ENCODE data around the gene PKP3.
"Not testable (repeated sequence)": the region's sequence is repeated elsewhere in the genome, so short reads cannot be mapped to it uniquely, and the experiment has no call there.

PKP3 gene

GRCh38 chr11:424232-424631, 30.2 kb downstream of the PKP3 start:
- Mint-ChIP-seq H3K4me1 (no peaks in the 10 kb centered on the region), H3K9me3 (peaks cover 6 to 7% of the 10 kb centered on the region in 2 donors), H3K27me3 (peaks cover 5 to 12% of the 10 kb centered on the region in 2 donors), H3K4me3 (no peak overlapping the region), H3K27ac (no peak overlapping the region), H3K36me3 (peaks cover 14 to 26% of the 10 kb centered on the region in 2 donors)
- ATAC-seq (replicated peaks): no peak
- DNase-seq: no peak

- H3K9me3 Mint-ChIP-seq; H3K4me3 Mint-ChIP-seq; DNase-seq; H3K27ac Mint-ChIP-seq; H3K4me1 Mint-ChIP-seq; ATAC-seq (replicated peaks): not testable (repeated sequence)
- peaks cover 5 to 12% of the 10 kb centered on the region in 2 donors for H3K27me3 Mint-ChIP-seq
- H3K36me3 Mint-ChIP-seq: peaks cover 18 to 29% of the 10 kb centered on the region in 2 donors
Observed at GRCh38 chr11:424766-425165, 30.8 kb downstream of the PKP3 start.

- H3K4me1 Mint-ChIP-seq: no peaks in the 10 kb centered on the region
- H3K27me3 Mint-ChIP-seq: peaks cover 5 to 12% of the 10 kb centered on the region in 2 donors
- DNase-seq (no peak), ATAC-seq (replicated peaks) (no peak)
- peaks cover 6 to 7% of the 10 kb centered on the region in 2 donors for H3K9me3 Mint-ChIP-seq
- no peak overlapping the region for H3K27ac Mint-ChIP-seq
- H3K4me3 Mint-ChIP-seq: no peak overlapping the region
- peaks cover 18 to 29% of the 10 kb centered on the region in 2 donors for H3K36me3 Mint-ChIP-seq
Observed at GRCh38 chr11:425301-425700, 31.3 kb downstream of the PKP3 start.

GRCh38 chr11:426851-427250, 32.8 kb downstream of the PKP3 start:
- DNase-seq: no peak
- ATAC-seq (replicated peaks): no peak
- H3K27ac Mint-ChIP-seq: no peak overlapping the region
- H3K36me3 Mint-ChIP-seq: peaks cover 18 to 29% of the 10 kb centered on the region in 2 donors
- peaks cover 5 to 12% of the 10 kb centered on the region in 2 donors for H3K27me3 Mint-ChIP-seq
- H3K9me3 Mint-ChIP-seq: peaks cover 6 to 7% of the 10 kb centered on the region in 2 donors
- no peak overlapping the region for H3K4me3 Mint-ChIP-seq
- H3K4me1 Mint-ChIP-seq: no peaks in the 10 kb centered on the region

GRCh38 chr11:428295-428694, 34.3 kb downstream of the PKP3 start:
- Mint-ChIP-seq H3K4me1 (no peaks in the 10 kb centered on the region), H3K36me3 (peaks cover 21 to 29% of the 10 kb centered on the region in 2 donors), H3K4me3 (no peak overlapping the region), H3K27ac (no peak overlapping the region), H3K27me3 (peaks cover 5 to 12% of the 10 kb centered on the region in 2 donors), H3K9me3 (peaks cover 6 to 7% of the 10 kb centered on the region in 2 donors)
- ATAC-seq (replicated peaks) (no peak), DNase-seq (no peak)

- ATAC-seq (replicated peaks) (no peak), DNase-seq (no peak)
- Mint-ChIP-seq H3K4me3 (no peak overlapping the region), H3K36me3 (peaks cover 19 to 23% of the 10 kb centered on the region in 2 donors), H3K27me3 (peaks cover 4 to 11% of the 10 kb centered on the region in 2 donors), H3K27ac (no peak overlapping the region), H3K9me3 (peaks cover 4 to 6% of the 10 kb centered on the region in 2 donors), H3K4me1 (no peaks in the 10 kb centered on the region)
Observed at GRCh38 chr11:429391-429790, 35.4 kb downstream of the PKP3 start.

GRCh38 chr11:429931-430456, 36.0 kb downstream of the PKP3 start:
- Mint-ChIP-seq H3K4me3 (no peak overlapping the region), H3K27ac (no peak overlapping the region), H3K27me3 (peaks cover 0 to 5% of the 10 kb centered on the region in 2 donors), H3K4me1 (no peaks in the 10 kb centered on the region), H3K36me3 (peaks cover 15 to 18% of the 10 kb centered on the region in 2 donors), H3K9me3 (peaks cover 0 to 2% of the 10 kb centered on the region in 2 donors)
- DNase-seq (no peak), ATAC-seq (replicated peaks) (no peak)

GRCh38 chr11:431921-432320, 37.9 kb downstream of the PKP3 start:
- no peak overlapping the region for H3K4me3 Mint-ChIP-seq
- no peak overlapping the region for H3K27ac Mint-ChIP-seq
- ATAC-seq (replicated peaks) (no peak), DNase-seq (no peak)
- peaks cover 0 to 2% of the 10 kb centered on the region in 2 donors for H3K4me1 Mint-ChIP-seq
- H3K27me3 Mint-ChIP-seq: no peaks in the 10 kb centered on the region
- H3K9me3 Mint-ChIP-seq: no peaks in the 10 kb centered on the region
- peaks cover 14 to 15% of the 10 kb centered on the region in 2 donors for H3K36me3 Mint-ChIP-seq

- DNase-seq: no peak
- ATAC-seq (replicated peaks): no peak
Observed at GRCh38 chr11:432501-433100, 38.6 kb downstream of the PKP3 start.

GRCh38 chr11:433111-433510, 39.1 kb downstream of the PKP3 start:
- DNase-seq (no peak), ATAC-seq (replicated peaks) (no peak)
- Mint-ChIP-seq H3K36me3 (peaks cover 17% of the 10 kb centered on the region in 2 donors), H3K4me3 (no peak overlapping the region), H3K27me3 (no peaks in the 10 kb centered on the region), H3K27ac (no peak overlapping the region), H3K4me1 (peaks cover 0 to 5% of the 10 kb centered on the region in 2 donors), H3K9me3 (no peaks in the 10 kb centered on the region)

More at GRCh38 chr11:432501-433100, 38.6 kb downstream of the PKP3 start:
- H3K36me3 Mint-ChIP-seq: peaks cover 17% of the 10 kb centered on the region in 2 donors
- no peaks in the 10 kb centered on the region for H3K9me3 Mint-ChIP-seq
- H3K4me3 Mint-ChIP-seq: no peak overlapping the region
- no peaks in the 10 kb centered on the region for H3K27me3 Mint-ChIP-seq
- no peak overlapping the region for H3K27ac Mint-ChIP-seq
- H3K4me1 Mint-ChIP-seq: peaks cover 0 to 5% of the 10 kb centered on the region in 2 donors

GRCh38 chr11:433641-434040, 39.6 kb downstream of the PKP3 start:
- H3K4me3 Mint-ChIP-seq: no peak overlapping the region
- ATAC-seq (replicated peaks): no peak
- H3K9me3 Mint-ChIP-seq: no peaks in the 10 kb centered on the region
- H3K27ac Mint-ChIP-seq: no peak overlapping the region
- H3K4me1 Mint-ChIP-seq: peaks cover 0 to 7% of the 10 kb centered on the region in 2 donors
- H3K36me3 Mint-ChIP-seq: peaks cover 13 to 16% of the 10 kb centered on the region in 2 donors
- no peaks in the 10 kb centered on the region for H3K27me3 Mint-ChIP-seq
- no peak for DNase-seq

GRCh38 chr11:434496-434895, 40.5 kb downstream of the PKP3 start:
- H3K27me3 Mint-ChIP-seq: peaks cover 0 to 2% of the 10 kb centered on the region in 2 donors
- H3K9me3 Mint-ChIP-seq: no peaks in the 10 kb centered on the region
- ATAC-seq (replicated peaks) (no peak), DNase-seq (no peak)
- no peak overlapping the region for H3K4me3 Mint-ChIP-seq
- H3K36me3 Mint-ChIP-seq: peaks cover 4 to 9% of the 10 kb centered on the region in 2 donors
- peaks cover 0 to 8% of the 10 kb centered on the region in 2 donors for H3K4me1 Mint-ChIP-seq
- no peak overlapping the region for H3K27ac Mint-ChIP-seq

- not testable (repeated sequence) for H3K4me3 Mint-ChIP-seq; H3K9me3 Mint-ChIP-seq; H3K36me3 Mint-ChIP-seq; DNase-seq; H3K27ac Mint-ChIP-seq; ATAC-seq (replicated peaks); H3K27me3 Mint-ChIP-seq
- peaks cover 0 to 12% of the 10 kb centered on the region in 2 donors for H3K4me1 Mint-ChIP-seq
Observed at GRCh38 chr11:434999-435740, 41.2 kb downstream of the PKP3 start.

GRCh38 chr11:437228-437870, 43.3 kb downstream of the PKP3 start:
- ATAC-seq (replicated peaks): no peak
- Mint-ChIP-seq H3K4me3 (no peak overlapping the region), H3K4me1 (peaks cover 15 to 18% of the 10 kb centered on the region in 2 donors), H3K36me3 (peaks cover 4 to 7% of the 10 kb centered on the region in 2 donors), H3K9me3 (no peaks in the 10 kb centered on the region), H3K27ac (no peak overlapping the region), H3K27me3 (peaks cover 4 to 17% of the 10 kb centered on the region in 2 donors)
- DNase-seq: no peak
